HepG2 (cell line): ENCODE data around the gene POLG2. TPM values are rescaled to one million over a fixed set of nuclear protein-coding genes. Genes with fewer than 3 reads are reported as not detected.

Experiments used
- AHR ChIP-seq: IDR thresholded peaks from 2 replicates; pipeline ENCODE4 v1.6.1; 2018; ENCODE audit warnings: missing genetic modification reagents, missing compliant biosample characterization
- BHLHE40 ChIP-seq: IDR thresholded peaks from 2 replicates; pipeline ENCODE4 v1.6.1; 2011; ENCODE audit warnings: low read length, improper control_type of control experiment
- CCDC6 ChIP-seq: sonication (generic); formaldehyde crosslinking; IDR thresholded peaks from 2 replicates; pipeline ENCODE4 v1.8.1; 2022; ENCODE audit warnings: mild to moderate bottlenecking, missing genetic modification reagents, moderate library complexity
- CEBPG ChIP-seq: IDR thresholded peaks from 2 replicates; pipeline ENCODE4 v1.6.1; 2016
- DMTF1 ChIP-seq: sonication (generic); formaldehyde crosslinking; IDR thresholded peaks from 2 replicates; pipeline ENCODE4 v1.4.0; 2020; ENCODE audit warnings: mild to moderate bottlenecking, missing genetic modification reagents
- HNRNPLL ChIP-seq: fragments of 200-400 bp; formaldehyde crosslinking; IDR thresholded peaks from 2 replicates; pipeline ENCODE4 v1.6.1; 2017; ENCODE audit warnings: mild to moderate bottlenecking, low read depth, low read length; ENCODE audit not compliant: poor library complexity, severe bottlenecking
- HOXD1 ChIP-seq: sonication (generic); formaldehyde crosslinking; IDR thresholded peaks from 2 replicates; pipeline ENCODE4 v1.5.0; 2020; ENCODE audit warnings: missing genetic modification reagents
- NFE2L2 ChIP-seq: fragments of 150-350 bp; IDR thresholded peaks from 2 replicates; pipeline ENCODE4 v1.6.1; 2014; ENCODE audit warnings: low read length
- NFRKB ChIP-seq: fragments of 450-650 bp; IDR thresholded peaks from 2 replicates; pipeline ENCODE4 v1.6.1; 2017
- NONO ChIP-seq, 2 experiments: fragments of 450-650 bp in 1 of 2; sonication (generic) in 1 of 2; formaldehyde crosslinking in 1 of 2; IDR thresholded peaks in 1 of 2; conservative IDR thresholded peaks in 1 of 2; 2 replicates each; pipeline versions ENCODE4 v1.6.1 to v1.8.0; 2017 to 2022; ENCODE audit warnings: mild to moderate bottlenecking in 1 of 2, missing genetic modification reagents in 1 of 2, moderate library complexity in 1 of 2
- RBM22 ChIP-seq: fragments of 200-400 bp; formaldehyde crosslinking; optimal IDR thresholded peaks from 2 replicates; pipeline ENCODE3; 2017; ENCODE audit warnings: mild to moderate bottlenecking, low read length, moderate library complexity
- YEATS4 ChIP-seq: sonication (generic); formaldehyde crosslinking; IDR thresholded peaks from 2 replicates; pipeline ENCODE4 v1.4.0; 2020; ENCODE audit warnings: missing genetic modification reagents, borderline replicate concordance
- YY1 ChIP-seq: IDR thresholded peaks from 2 replicates; pipeline ENCODE4 v1.6.1; 2011; ENCODE audit warnings: low read length, low read depth, moderate library complexity, mild to moderate bottlenecking; ENCODE audit not compliant: insufficient read depth, insufficient replicate concordance
- ZMYM2 ChIP-seq: sonication (generic); formaldehyde crosslinking; IDR thresholded peaks from 2 replicates; pipeline ENCODE4 v1.8.0; 2022; ENCODE audit warnings: mild to moderate bottlenecking, missing genetic modification reagents
- ZNF18 ChIP-seq: sonication (generic); formaldehyde crosslinking; IDR thresholded peaks from 2 replicates; pipeline ENCODE4 v1.8.0; 2022; ENCODE audit warnings: mild to moderate bottlenecking, missing genetic modification reagents; ENCODE audit not compliant: insufficient replicate concordance
- ZNF275 ChIP-seq: sonication (generic); formaldehyde crosslinking; IDR thresholded peaks from 2 replicates; pipeline ENCODE4 v1.8.0; 2022; ENCODE audit warnings: missing genetic modification reagents, mild to moderate bottlenecking, inconsistent platforms, borderline replicate concordance
- ZNF576 ChIP-seq: sonication (generic); formaldehyde crosslinking; IDR thresholded peaks from 2 replicates; pipeline ENCODE4 v1.4.0; 2020; ENCODE audit warnings: mild to moderate bottlenecking, missing genetic modification reagents
- ZNF597 ChIP-seq: sonication (generic); formaldehyde crosslinking; IDR thresholded peaks from 2 replicates; pipeline ENCODE4 v1.5.0; 2020; ENCODE audit warnings: missing genetic modification reagents
- ZNF703 ChIP-seq: sonication (generic); formaldehyde crosslinking; IDR thresholded peaks from 2 replicates; pipeline ENCODE4 v1.5.1; 2020; ENCODE audit warnings: missing genetic modification reagents, mild to moderate bottlenecking, moderate library complexity, borderline replicate concordance
- ZNF724P ChIP-seq: sonication (generic); formaldehyde crosslinking; IDR thresholded peaks from 2 replicates; pipeline ENCODE4 v1.8.0; 2022; ENCODE audit warnings: missing genetic modification reagents, borderline replicate concordance
- ZNF782 ChIP-seq: sonication (generic); formaldehyde crosslinking; IDR thresholded peaks from 2 replicates; pipeline ENCODE4 v1.4.0; 2020; ENCODE audit warnings: missing genetic modification reagents, mild to moderate bottlenecking, borderline replicate concordance
- ZSCAN12 ChIP-seq: sonication (generic); formaldehyde crosslinking; IDR thresholded peaks from 2 replicates; pipeline ENCODE4 v1.9.0; 2021; ENCODE audit warnings: mild to moderate bottlenecking, missing genetic modification reagents
- ZSCAN31 ChIP-seq: sonication (generic); formaldehyde crosslinking; IDR thresholded peaks from 2 replicates; pipeline ENCODE4 v1.5.0; 2020; ENCODE audit warnings: low read depth, mild to moderate bottlenecking, missing genetic modification reagents
- polyA plus RNA-seq, 8 experiments: library from polyadenylated mRNA; depleted of rRNA in 3 of 8; stranded (reverse) in 7 of 8; unstranded in 1 of 8; fragments of >200 nt; fragmentation: Illumina TruSeq in 4 of 8; extraction: Trizol in 4 of 8; gene quantifications; 2 replicates each; pipeline versions ENCODE4 v1.2.1 to v1.2.3, GENCODE V29; 2011 to 2016; ENCODE audit warnings: low read depth in 4 of 8, missing spikeins in 1 of 8, mixed read lengths in 1 of 8; ENCODE audit not compliant: insufficient read depth in 1 of 8
- total RNA-seq, 5 experiments: library from RNA; depleted of rRNA; stranded (reverse); fragments of >200 nt; fragmentation: Illumina TruSeq; extraction: Trizol; gene quantifications; 2 replicates each; pipeline ENCODE4 v1.2.3, GENCODE V29; 2016; ENCODE audit warnings: low read depth in 1 of 5

The POLG2 gene
- total and polyA plus RNA-seq, 2 of the 13 experiments (the other 11 are each of a cell fraction or from before 2014, with no cell fraction given) = 21.1 to 25.5 TPM

DNA sequence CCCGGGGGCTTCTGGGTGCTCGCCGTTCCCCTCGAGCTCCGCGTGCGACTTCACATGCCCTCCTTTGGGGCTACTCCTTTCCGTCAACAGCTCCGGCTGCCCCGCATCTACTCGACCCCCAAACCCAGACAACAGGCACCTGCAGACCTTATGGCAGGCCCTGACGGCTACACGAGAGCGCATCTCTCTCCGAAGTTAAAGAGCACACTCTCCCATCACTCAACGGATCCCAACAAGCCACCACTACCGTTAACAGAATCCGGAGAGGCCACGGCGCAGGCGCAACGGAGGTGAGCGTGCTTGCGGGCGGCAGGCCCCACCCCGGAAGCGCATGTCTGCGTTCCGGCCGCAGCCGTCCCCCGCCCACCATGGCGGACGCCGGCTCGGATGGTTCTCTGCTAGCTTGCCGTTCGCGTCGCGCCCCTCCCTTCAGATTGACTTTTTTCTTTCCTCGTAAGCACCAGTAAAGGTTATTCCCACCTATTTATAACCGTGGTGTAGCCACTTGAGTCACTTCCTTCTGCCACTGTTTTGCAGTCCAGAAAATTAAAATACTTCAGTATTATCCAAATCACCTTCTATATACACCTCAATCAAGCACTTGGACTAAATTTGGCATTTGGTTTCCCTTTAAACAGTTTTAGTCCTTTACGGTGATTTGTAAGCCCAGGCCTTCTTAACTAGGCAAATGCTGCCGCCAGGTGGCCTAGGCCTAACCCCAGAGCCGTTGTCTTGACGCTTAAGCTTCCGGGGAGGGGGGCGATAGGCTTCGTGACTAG is at the start of gene POLG2 (continued):
- peak; percentile 99 for TF ChIP-seq CCDC6 (CRISPR knock-in tag)
- no peak for TF ChIP-seq ZSCAN12 (CRISPR knock-in tag)
- TF ChIP-seq ZNF576 (CRISPR knock-in tag) = peak; percentile 80; the same call in 1 of the 2 replicates
- peak; percentile 96 for TF ChIP-seq YY1
- peak; percentile 60; the same call in 1 of the 2 replicates for TF ChIP-seq NONO (IDR thresholded peaks at IDR 0.05)
- TF ChIP-seq NONO (CRISPR knock-in tag; conservative IDR thresholded peaks at IDR 0.05) = peak; percentile 96
- peak; percentile 28; the same call in 1 of the 2 replicates for TF ChIP-seq ZNF724P
- TF ChIP-seq ZNF275 = peak; percentile 93
- TF ChIP-seq NFRKB = no peak
- TF ChIP-seq CEBPG = no peak
- peak; percentile 95 for TF ChIP-seq HNRNPLL
- peak; percentile 91 for TF ChIP-seq YEATS4 (CRISPR knock-in tag)
- no peak for TF ChIP-seq HOXD1 (CRISPR knock-in tag)
- TF ChIP-seq BHLHE40 = peak; percentile 50
- TF ChIP-seq AHR (CRISPR knock-in tag) = 0 out of 2 replicates have a peak, but pooled peaks have one; percentile 67
- no peak for TF ChIP-seq ZMYM2 (CRISPR knock-in tag)
- peak; percentile 96 for TF ChIP-seq ZNF18 (CRISPR knock-in tag)
- TF ChIP-seq NFE2L2 = 0 out of 2 replicates have a peak, but pooled peaks have one; percentile 13
- peak; percentile 75; the same call in 1 of the 2 replicates for TF ChIP-seq ZNF703 (CRISPR knock-in tag)
- TF ChIP-seq ZSCAN31 (CRISPR knock-in tag) = peak; percentile 62; the same call in 1 of the 2 replicates
- no peak; the same call in 1 of the 2 replicates for TF ChIP-seq ZNF782 (CRISPR knock-in tag)
- TF ChIP-seq RBM22 = peak; percentile 99
- TF ChIP-seq ZNF597 (CRISPR knock-in tag) = 0 out of 2 replicates have a peak, but pooled peaks have one; percentile 75
- no peak for TF ChIP-seq DMTF1 (CRISPR knock-in tag)
